GM08714 (cell line): ENCODE data around the gene LIMCH1.
"Not testable (repeated sequence)": the region's sequence is repeated elsewhere in the genome, so short reads cannot be mapped to it uniquely, and the experiment has no call there.

ENCODE experiments used
- H3K4me3 ChIP-seq: fragments of 200-500 bp; sonication (Bioruptor generic); 2 replicates; pipeline ENCODE4 v1.5.1; 2014; ENCODE audit warnings: mild to moderate bottlenecking, low read length, inconsistent platforms
- ZNF274 ChIP-seq: IDR thresholded peaks from 2 replicates; pipeline ENCODE4 v1.6.1; 2012; ENCODE audit warnings: mild to moderate bottlenecking, low read depth, low read length

The LIMCH1 gene

DNA sequence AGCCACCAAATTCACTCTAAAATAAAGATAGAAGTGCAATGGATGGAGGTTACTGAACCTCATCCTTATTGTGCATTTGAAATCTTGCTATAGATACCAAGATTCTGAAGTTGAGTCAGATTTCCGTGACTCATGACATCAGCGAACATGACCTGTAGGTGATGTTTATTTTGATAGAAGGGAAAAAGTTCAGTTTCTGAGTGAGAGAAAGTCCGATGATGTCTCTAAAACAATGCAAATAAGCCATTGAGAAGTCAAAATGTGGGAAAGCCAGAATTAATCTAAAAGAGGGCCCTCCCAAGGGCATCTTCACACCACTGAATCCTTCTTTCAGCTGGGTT lies 190.6 kb downstream of the LIMCH1 start:
- no peak overlapping the region for H3K4me3 ChIP-seq

DNA sequence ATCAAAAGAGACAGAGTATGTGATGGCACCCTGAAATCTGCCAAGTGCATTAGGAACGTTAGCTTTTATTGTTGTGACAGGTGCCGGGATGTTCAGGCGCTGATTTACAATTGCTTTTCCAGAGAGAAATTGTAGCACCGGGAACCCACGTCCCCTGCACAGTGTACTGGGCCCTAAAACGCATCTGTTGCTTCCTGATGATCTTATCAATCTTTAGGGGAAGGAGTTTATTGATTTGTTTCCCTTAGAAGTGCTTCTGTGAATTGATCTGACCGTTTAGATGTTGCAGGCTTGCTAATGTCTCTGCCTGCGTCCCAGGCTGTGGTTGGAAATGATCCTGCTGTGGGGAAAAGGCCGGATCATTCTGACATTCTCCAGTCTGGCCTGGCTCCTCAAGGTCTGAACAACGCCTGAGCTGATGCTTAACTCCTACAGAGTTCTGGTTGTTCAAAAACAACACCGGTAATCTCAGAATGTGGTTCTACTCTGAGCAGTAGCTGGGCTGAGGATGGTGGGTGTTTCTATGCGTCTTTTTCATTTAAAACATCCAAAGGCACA lies 193.7 kb downstream of the LIMCH1 start:
- no peak for TF ChIP-seq ZNF274

More for the DNA sequence above, 190.6 kb downstream of the LIMCH1 start:
- TF ChIP-seq ZNF274 = no peak

GRCh38 chr4:41734371-41734770 lies 196.4 kb downstream of the LIMCH1 start:
- TF ChIP-seq ZNF274 = no peak
- H3K4me3 ChIP-seq = no peak overlapping the region

More for the DNA sequence above, 193.7 kb downstream of the LIMCH1 start:
- H3K4me3 ChIP-seq = no peak overlapping the region

DNA sequence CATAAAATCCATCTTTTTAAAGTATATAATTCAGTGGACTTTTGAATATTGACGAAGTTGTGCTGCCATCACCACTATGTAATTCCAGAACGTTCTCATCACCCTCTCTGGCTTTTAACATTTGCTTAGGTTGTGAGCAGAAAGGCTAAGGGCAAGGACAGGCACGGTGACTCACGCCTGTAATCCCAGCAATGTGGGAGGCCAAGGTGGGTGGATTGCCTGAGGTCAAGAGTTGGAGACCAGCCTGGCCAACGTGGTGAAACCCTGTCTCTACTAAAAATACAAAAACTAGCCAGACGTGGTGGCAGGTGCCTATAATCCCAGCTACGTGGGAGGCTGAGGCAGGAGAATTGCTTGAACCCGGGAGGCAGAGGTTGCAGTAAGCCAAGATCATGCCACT lies 199.5 kb downstream of the LIMCH1 start:
- H3K4me3 ChIP-seq = not testable (repeated sequence)

DNA sequence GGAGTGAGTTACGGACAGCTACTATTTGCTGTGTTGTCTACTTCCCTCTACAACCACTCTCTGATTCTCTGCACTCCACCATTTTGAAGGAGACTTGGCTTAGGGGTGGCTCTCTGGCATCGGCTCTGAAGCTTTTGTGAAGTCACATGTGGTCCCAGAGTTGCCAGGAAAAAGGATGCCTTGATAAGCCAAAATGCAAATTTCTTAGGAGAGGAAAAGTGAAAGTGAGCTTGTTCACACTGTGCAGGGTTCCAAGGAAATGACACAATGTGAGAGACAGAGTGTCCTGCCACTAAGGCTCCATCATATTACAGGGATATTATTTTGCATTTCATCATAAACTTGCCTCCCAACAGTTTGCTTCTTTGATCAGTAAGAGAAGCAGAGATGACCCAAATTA lies 203.4 kb downstream of the LIMCH1 start:
- H3K4me3 ChIP-seq = no peak overlapping the region
- TF ChIP-seq ZNF274 = no peak

DNA sequence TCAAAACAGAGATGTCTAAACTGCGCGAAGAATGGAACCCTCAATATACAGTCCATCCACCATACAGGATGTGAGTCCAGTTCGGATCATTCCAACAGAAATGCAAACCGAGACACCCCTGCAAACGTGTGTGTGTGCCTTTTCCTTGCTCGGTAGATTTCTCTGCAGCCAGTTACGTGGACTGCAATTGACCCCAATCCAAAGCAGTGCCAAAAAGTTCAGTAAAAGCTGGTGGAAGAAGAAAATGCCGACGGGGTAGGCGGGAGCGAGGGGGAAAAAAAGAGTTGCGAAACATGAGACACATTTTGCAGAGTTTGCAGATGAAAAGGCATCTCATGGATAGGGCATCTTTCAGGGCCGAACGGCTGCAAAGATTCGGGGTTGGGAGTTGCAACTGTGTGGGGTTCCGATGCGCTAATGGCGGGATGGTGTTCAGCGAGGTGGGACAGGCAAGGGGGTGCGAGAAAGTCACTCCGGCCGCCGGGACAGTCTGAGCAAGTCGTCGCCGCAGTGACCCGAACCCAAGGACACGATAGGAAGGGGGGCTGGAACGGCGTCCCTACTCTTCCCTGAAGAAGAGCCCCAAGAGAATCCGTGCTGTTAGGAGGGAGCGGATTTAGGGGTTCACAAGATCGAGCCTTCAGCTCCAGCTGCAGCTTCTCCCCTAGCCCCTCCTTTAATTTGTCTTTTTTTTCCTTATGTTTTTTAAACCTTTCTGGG lies 206.8 kb downstream of the LIMCH1 start:
- H3K4me3 ChIP-seq = no peak overlapping the region
- no peak for TF ChIP-seq ZNF274

GRCh38 chr4:41745292-41746024 lies 207.5 kb downstream of the LIMCH1 start:
- H3K4me3 ChIP-seq = no peak overlapping the region
- TF ChIP-seq ZNF274 = no peak

DNA sequence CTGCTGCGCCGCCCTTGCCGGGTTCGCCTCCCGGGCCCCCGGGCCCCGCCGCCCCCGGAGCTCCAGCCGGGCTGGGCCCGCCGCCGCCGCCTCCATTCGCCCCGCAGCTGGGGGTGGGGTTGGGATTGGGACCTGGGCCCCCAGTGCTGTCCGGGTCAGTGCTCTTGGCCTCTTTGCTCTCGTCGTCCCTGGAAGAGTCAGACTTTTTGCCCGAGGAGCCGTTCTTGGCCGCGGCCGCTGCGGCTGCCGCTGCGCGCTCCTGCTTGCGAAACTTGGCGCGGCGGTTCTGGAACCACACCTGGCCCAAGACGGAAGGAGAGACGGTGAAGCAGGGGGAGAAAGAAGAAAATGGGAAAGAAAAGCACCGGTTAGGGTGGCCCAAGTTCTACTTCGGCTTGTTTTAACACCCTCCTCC lies 208.1 kb downstream of the LIMCH1 start:
- H3K4me3 ChIP-seq = no peak overlapping the region
- TF ChIP-seq ZNF274 = no peak

- TF ChIP-seq ZNF274 = no peak
- H3K4me3 ChIP-seq = no peak overlapping the region
These were observed 208.7 kb downstream of the LIMCH1 start for GRCh38 chr4:41746440-41747229.

DNA sequence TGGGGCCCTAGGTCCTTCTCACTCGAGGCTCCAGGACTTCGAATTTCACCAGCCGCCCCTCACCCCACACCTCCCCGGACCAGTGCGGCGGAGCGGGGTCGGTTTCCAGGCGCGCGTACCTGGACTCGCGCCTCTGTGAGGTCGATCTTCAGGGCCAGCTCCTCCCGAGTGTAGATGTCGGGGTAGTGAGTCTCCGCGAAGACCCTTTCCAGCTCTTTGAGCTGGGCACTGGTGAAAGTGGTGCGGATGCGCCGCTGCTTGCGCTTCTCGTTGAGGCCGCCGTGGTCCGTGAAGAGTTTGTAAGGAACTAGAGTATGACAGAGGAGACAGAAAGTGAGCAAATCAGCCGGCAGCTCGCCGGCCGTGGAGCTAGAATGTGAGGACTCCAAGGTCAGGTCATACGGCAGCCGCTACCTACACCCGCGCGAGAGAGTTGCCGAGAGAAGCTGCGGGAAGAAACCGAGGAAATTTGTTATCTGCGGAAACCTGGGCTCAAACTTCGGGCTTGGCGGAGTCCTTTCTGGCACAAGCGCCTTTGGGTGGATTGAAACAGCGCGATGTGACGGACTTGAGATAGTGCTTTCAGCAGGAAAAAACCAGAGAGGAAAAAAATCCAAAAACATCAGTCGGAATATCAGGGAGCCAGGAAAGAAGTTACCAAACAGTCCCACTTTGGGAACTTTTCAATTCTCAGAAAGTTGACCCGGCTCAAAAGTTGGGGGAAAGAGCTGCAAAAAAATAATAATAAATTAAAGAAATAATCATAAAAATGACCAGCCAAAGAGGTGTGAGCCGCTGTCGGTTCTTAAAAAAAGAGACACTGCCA lies 209.5 kb downstream of the LIMCH1 start:
- TF ChIP-seq ZNF274 = no peak
- no peak overlapping the region for H3K4me3 ChIP-seq

DNA sequence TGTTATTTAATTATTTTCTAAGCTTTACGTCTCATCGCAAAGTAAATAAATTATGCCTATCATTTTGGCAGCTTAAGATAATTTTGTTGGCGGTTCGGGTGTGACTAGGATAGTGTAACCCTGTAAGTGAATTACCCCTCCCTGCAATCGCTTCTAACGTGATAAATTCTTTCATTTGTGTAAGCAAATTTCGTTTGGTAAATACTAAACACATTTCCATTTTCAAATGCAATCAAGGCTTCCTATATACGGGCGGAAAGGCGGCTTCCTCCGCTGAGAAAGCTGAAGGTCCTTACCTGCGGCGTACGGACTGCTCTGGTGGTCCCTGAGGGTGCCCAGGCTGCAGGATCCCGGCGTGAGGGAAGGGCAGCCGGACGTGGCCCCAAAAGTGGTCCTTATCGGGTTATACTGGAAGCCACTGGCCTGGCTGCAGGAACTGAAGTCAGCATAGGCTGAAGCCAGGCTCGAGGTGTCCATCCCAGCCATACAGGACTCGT lies 210.2 kb downstream of the LIMCH1 start:
- no peak for TF ChIP-seq ZNF274
- no peak overlapping the region for H3K4me3 ChIP-seq

DNA sequence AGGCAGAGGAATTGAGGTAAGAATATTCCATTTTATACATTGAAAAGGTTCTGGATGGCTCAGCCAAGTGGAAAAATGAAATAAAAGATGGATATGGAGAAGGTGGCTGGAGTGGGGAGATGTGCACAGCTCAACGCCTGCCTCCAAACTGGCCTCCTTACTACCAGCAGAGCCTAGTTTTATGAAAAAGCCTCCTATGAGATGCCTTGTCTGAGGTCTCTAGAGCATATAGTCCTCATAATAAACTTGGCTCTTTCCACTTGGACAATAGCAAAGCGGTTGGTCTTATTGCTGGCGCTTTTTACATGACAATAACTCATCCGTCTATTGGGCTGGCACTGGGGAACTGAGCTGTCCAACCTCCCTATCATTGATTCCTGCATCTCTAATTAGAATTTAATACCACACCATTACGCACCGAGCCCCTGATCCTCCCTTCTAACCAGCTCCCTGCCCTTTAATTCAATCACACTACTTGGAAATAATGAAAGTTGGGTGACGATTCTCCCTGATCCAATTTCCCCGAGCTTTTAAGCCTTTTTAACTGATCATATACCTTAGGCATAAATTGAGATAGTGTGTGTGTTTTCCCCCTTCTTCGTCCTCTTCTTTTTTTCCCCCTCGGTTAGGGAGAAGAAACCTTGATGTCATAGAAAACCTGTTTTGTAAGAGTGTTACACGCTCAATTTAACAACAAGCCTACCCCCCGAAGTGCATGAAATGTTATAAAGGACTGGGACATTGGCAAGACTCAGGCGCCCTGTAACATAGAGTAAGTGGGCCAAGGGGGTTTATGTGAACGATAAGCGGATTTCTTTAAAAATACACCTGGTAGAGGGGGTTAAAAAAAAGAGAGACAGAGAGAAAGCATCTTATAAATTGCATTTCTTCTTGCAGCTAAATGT lies 210.9 kb downstream of the LIMCH1 start, which contains the start of gene PHOX2B:
TSS of gene PHOX2B (minus strand) at position 155 of the 905 bp plus-strand sequence. CDS start at position 40, 115 bp downstream.
- H3K4me3 ChIP-seq = no peak within 1 kb of the TSS
- no peak for TF ChIP-seq ZNF274

- no peak for TF ChIP-seq ZNF274
- H3K4me3 ChIP-seq = no peak overlapping the region
These were observed 211.7 kb downstream of the LIMCH1 start for GRCh38 chr4:41749631-41750039.
